H9 (cell line): ENCODE measurements around the gene AURKA. TPM values are rescaled to one million over a fixed set of nuclear protein-coding genes. Genes with fewer than 3 reads are reported as not detected.

Experiments
- DNase-seq: peaks from one replicate; pipeline ENCODE4 v3.0.0-alpha.2; 2017
- H2AFZ ChIP-seq: one replicate; pipeline ENCODE4 v1.6.1; 2013; ENCODE audit warnings: mild to moderate bottlenecking, low read length, control low read depth, moderate library complexity
- H2AK5ac ChIP-seq: 2 replicates; pipeline ENCODE4 v1.6.1; 2013; ENCODE audit warnings: low read length, control low read depth, mixed read lengths; ENCODE audit not compliant: insufficient read length
- H2BK120ac ChIP-seq: one replicate; pipeline ENCODE4 v1.6.1; 2013; ENCODE audit warnings: low read depth, mild to moderate bottlenecking, low read length, control low read depth, inconsistent platforms; ENCODE audit not compliant: poor library complexity, severe bottlenecking
- H2BK12ac ChIP-seq: 2 replicates; pipeline ENCODE4 v1.6.1; 2013; ENCODE audit warnings: low read length, control low read depth, mixed read lengths, low read depth; ENCODE audit not compliant: insufficient read length
- H2BK15ac ChIP-seq: 2 replicates; pipeline ENCODE4 v1.6.1; 2013; ENCODE audit warnings: low read depth, low read length, control low read depth
- H2BK20ac ChIP-seq: one replicate; pipeline ENCODE4 v1.6.1; 2013; ENCODE audit warnings: low read depth, mild to moderate bottlenecking, low read length, control low read depth, inconsistent platforms; ENCODE audit not compliant: poor library complexity, severe bottlenecking
- H2BK5ac ChIP-seq: 2 replicates; pipeline ENCODE4 v1.6.1; 2013; ENCODE audit warnings: low read length, control low read depth, mixed read lengths; ENCODE audit not compliant: insufficient read length
- H3K14ac ChIP-seq: 2 replicates; pipeline ENCODE4 v1.6.1; 2013; ENCODE audit warnings: low read length, control low read depth; ENCODE audit not compliant: insufficient read depth
- H3K18ac ChIP-seq: 2 replicates; pipeline ENCODE4 v1.6.1; 2013; ENCODE audit warnings: low read depth, mild to moderate bottlenecking, mixed read lengths, low read length, control low read depth; ENCODE audit not compliant: insufficient read length
- H3K23ac ChIP-seq: 2 replicates; pipeline ENCODE4 v1.6.1; 2013; ENCODE audit warnings: low read length, control low read depth, mixed read lengths, low read depth; ENCODE audit not compliant: insufficient read length
- H3K23me2 ChIP-seq: 2 replicates; pipeline ENCODE4 v1.6.1; 2013; ENCODE audit warnings: low read depth, mild to moderate bottlenecking, mixed read lengths, low read length, control low read depth; ENCODE audit not compliant: insufficient read length, poor library complexity, severe bottlenecking
- H3K27ac ChIP-seq: 2 replicates; pipeline ENCODE4 v1.5.1; 2013; ENCODE audit warnings: low read length, control low read depth, mixed read lengths, low read depth; ENCODE audit not compliant: insufficient read length
- H3K27me3 ChIP-seq: 2 replicates; pipeline ENCODE4 v1.6.1; 2013; ENCODE audit warnings: low read length, control low read depth, inconsistent platforms; ENCODE audit not compliant: insufficient read depth
- H3K4ac ChIP-seq: 2 replicates; pipeline ENCODE4 v1.6.1; 2013; ENCODE audit warnings: low read depth, mild to moderate bottlenecking, control low read depth, inconsistent platforms, low read length, moderate library complexity
- H3K4me1 ChIP-seq: 2 replicates; pipeline ENCODE4 v1.6.1; 2013; ENCODE audit warnings: low read length, control low read depth, inconsistent platforms; ENCODE audit not compliant: insufficient read depth
- H3K4me2 ChIP-seq: 2 replicates; pipeline ENCODE4 v1.6.1; 2013; ENCODE audit warnings: low read length, control low read depth, mixed read lengths; ENCODE audit not compliant: insufficient read length, insufficient read depth
- H3K56ac ChIP-seq: 2 replicates; pipeline ENCODE4 v1.6.1; 2013; ENCODE audit warnings: low read depth, mild to moderate bottlenecking, mixed read lengths, low read length, control low read depth; ENCODE audit not compliant: insufficient read length
- H3K79me1 ChIP-seq: 2 replicates; pipeline ENCODE4 v1.6.1; 2013; ENCODE audit warnings: low read depth, mild to moderate bottlenecking, moderate library complexity, low read length, control low read depth, inconsistent platforms; ENCODE audit not compliant: insufficient read depth, poor library complexity, severe bottlenecking
- H3K79me2 ChIP-seq: 2 replicates; pipeline ENCODE4 v1.6.1; 2013; ENCODE audit warnings: low read length, control low read depth, inconsistent platforms; ENCODE audit not compliant: insufficient read depth
- H3K9ac ChIP-seq: 2 replicates; pipeline ENCODE4 v1.6.1; 2013; ENCODE audit warnings: low read length, control low read depth, mixed read lengths; ENCODE audit not compliant: insufficient read length; ENCODE audit errors: extremely low read depth
- H3K9me3 ChIP-seq: one replicate; pipeline ENCODE4 v1.6.1; 2013; ENCODE audit warnings: low read depth, low read length, inconsistent platforms; ENCODE audit not compliant: control insufficient read depth
- H3T11ph ChIP-seq: one replicate; pipeline ENCODE4 v1.6.1; 2013; ENCODE audit warnings: mild to moderate bottlenecking, low read length, control low read depth, inconsistent platforms
- H4K20me1 ChIP-seq: one replicate; pipeline ENCODE4 v1.6.1; 2013; ENCODE audit not compliant: control insufficient read depth, insufficient read length, insufficient read depth
- H4K5ac ChIP-seq: 2 replicates; pipeline ENCODE4 v1.6.1; 2013; ENCODE audit warnings: low read depth, mild to moderate bottlenecking, mixed read lengths, low read length, control low read depth; ENCODE audit not compliant: insufficient read length
- H4K8ac ChIP-seq: replicated peaks from 2 replicates; pipeline ENCODE4 v1.6.1; 2013; ENCODE audit warnings: low read length, control low read depth, mixed read lengths, low read depth; ENCODE audit not compliant: insufficient read length
- H4K91ac ChIP-seq: 2 replicates; pipeline ENCODE4 v1.6.1; 2013; ENCODE audit warnings: low read depth, mild to moderate bottlenecking, moderate library complexity, mixed read lengths, low read length, control low read depth; ENCODE audit not compliant: insufficient read length
- H3K27ac Mint-ChIP-seq, 3 experiments: 2 replicates in 2 of 3; 3 replicates in 1 of 3; pipeline ENCODE4 v1.8.0; 2020 to 2021; ENCODE audit warnings: mixed read lengths in 3 of 3, mild to moderate bottlenecking in 1 of 3, moderate library complexity in 1 of 3
- H3K27me3 Mint-ChIP-seq: 2 replicates; pipeline ENCODE4 v1.8.0; 2021; ENCODE audit warnings: low read depth, mild to moderate bottlenecking, moderate library complexity, mixed read lengths
- H3K36me3 Mint-ChIP-seq, 3 experiments: 2 replicates in 2 of 3; 3 replicates in 1 of 3; pipeline ENCODE4 v1.8.0; 2020 to 2021; ENCODE audit warnings: low read depth in 3 of 3, mixed read lengths in 3 of 3; ENCODE audit not compliant: insufficient read depth in 1 of 3
- H3K4me1 Mint-ChIP-seq, 2 experiments: 2 replicates each; pipeline ENCODE4 v1.8.0; 2020; ENCODE audit warnings: mixed read lengths in 2 of 2
- H3K4me3 Mint-ChIP-seq, 2 experiments: 2 replicates in 1 of 2; 3 replicates in 1 of 2; pipeline ENCODE4 v1.8.0; 2020 to 2021; ENCODE audit warnings: mild to moderate bottlenecking in 2 of 2, mixed read lengths in 2 of 2, moderate library complexity in 1 of 2
- H3K9me3 Mint-ChIP-seq, 2 experiments: 2 replicates in 1 of 2; 3 replicates in 1 of 2; pipeline ENCODE4 v1.8.0; 2020; ENCODE audit warnings: mild to moderate bottlenecking in 2 of 2, mixed read lengths in 2 of 2, moderate library complexity in 1 of 2
- CTCF ChIP-seq: fragments of 200-600 bp; sonication (generic); conservative IDR thresholded peaks from 3 replicates; pipeline ENCODE4 v1.8.0; 2021; ENCODE audit warnings: antibody characterized with exemption, mild to moderate bottlenecking
- WGBS: extraction: QIAGEN DNeasy Blood & Tissue Kit; methylation state at CpG from one replicate; pipeline ENCODE4 v1.1.7; 2013; ENCODE audit warnings: missing lambda C conversion rate, low lambda C conversion rate, mixed read lengths; ENCODE audit not compliant: insufficient read length; ENCODE audit errors: extremely low coverage; 5-methylcytosine and 5-hydroxymethylcytosine counted together
- total RNA-seq: library from RNA; stranded (reverse); gene quantifications from 2 replicates; pipeline ENCODE4 v1.2.1, GENCODE V29; 2021

AURKA gene
- total RNA-seq, 1 experiment from 2014 or later, result 86.8 TPM

GRCh38 chr20:56426026-56426425, 34.0 kb upstream of the AURKA start:
- H3K27me3 Mint-ChIP-seq, result peaks cover 76% of the 10 kb centered on the region
- H3K36me3 Mint-ChIP-seq, result no peaks in the 10 kb centered on the region
- Histone ChIP-seq H2BK20ac (no peak overlapping the region), H3K4me1 (no peaks in the 10 kb centered on the region; the same call in 1 of the 2 replicates), H3K79me2 (no peaks in the 10 kb centered on the region), H2AFZ (no peak overlapping the region), H3K18ac (no peak overlapping the region), H3K14ac (no peak overlapping the region), H3K79me1 (no peaks in the 10 kb centered on the region), H3K4me2 (no peak overlapping the region), H2BK12ac (no peak overlapping the region), H3K4ac (no peak overlapping the region), H3K23ac (no peak overlapping the region), H3K9ac (no peak overlapping the region), H4K91ac (no peak overlapping the region), H3K27ac (no peak overlapping the region), H4K5ac (no peak overlapping the region), H3T11ph (no peak overlapping the region), H4K8ac (no peak overlapping the region), H3K9me3 (no peaks in the 10 kb centered on the region), H3K27me3 (peaks cover 2% of the 10 kb centered on the region; the same call in 1 of the 2 replicates), H2BK120ac (no peak overlapping the region), H4K20me1 (no peaks in the 10 kb centered on the region), H2BK5ac (no peak overlapping the region), H3K23me2 (no peaks in the 10 kb centered on the region), H2AK5ac (no peak overlapping the region), H3K56ac (no peak overlapping the region), H2BK15ac (no peak overlapping the region)
- TF ChIP-seq CTCF, result no peak
- H3K4me3 Mint-ChIP-seq, result no peak overlapping the region
- WGBS, result no CpG with 5 or more reads among the region's 9 CpGs
- DNase-seq, result no peak
- H3K9me3 Mint-ChIP-seq, result no peaks in the 10 kb centered on the region
- peaks cover 9 to 10% of the 10 kb centered on the region in 2 experiments for H3K4me1 Mint-ChIP-seq
- H3K27ac Mint-ChIP-seq, result no peak overlapping the region
